Liver (tissue), 9 donors: ENCODE measurements around the gene ARPC5. TPM values are rescaled to one million over a fixed set of nuclear protein-coding genes. Genes with fewer than 3 reads are reported as not detected.

Experiments
- DNase-seq: peaks from one replicate; pipeline ENCODE4 v3.0.0-alpha.2; 2017; ENCODE audit warnings: low spot score
- H3K27ac ChIP-seq, 2 donors: one replicate each; pipeline ENCODE4 v1.7.0; 2013; ENCODE audit warnings: inconsistent platforms in 2 of 2, low read length in 2 of 2, control low read depth in 1 of 2, low read depth in 1 of 2, mild to moderate bottlenecking in 1 of 2
- H3K27me3 ChIP-seq, 4 donors: one replicate each; pipeline versions ENCODE4 v1.6.1 to v1.7.0; 2013; ENCODE audit warnings: low read length in 3 of 4, inconsistent platforms in 1 of 4, mild to moderate bottlenecking in 1 of 4, moderate library complexity in 1 of 4; ENCODE audit not compliant: control insufficient read depth in 4 of 4, insufficient read depth in 4 of 4
- H3K36me3 ChIP-seq, 4 donors: one replicate each; pipeline versions ENCODE4 v1.6.1 to v1.7.0; 2013; ENCODE audit warnings: low read length in 3 of 4, mild to moderate bottlenecking in 3 of 4, low read depth in 1 of 4, moderate library complexity in 1 of 4; ENCODE audit not compliant: control insufficient read depth in 4 of 4, insufficient read depth in 3 of 4
- H3K4me1 ChIP-seq, 4 donors: one replicate each; pipeline versions ENCODE4 v1.6.1 to v1.7.0; 2013; ENCODE audit warnings: low read length in 3 of 4, mild to moderate bottlenecking in 3 of 4, moderate library complexity in 1 of 4; ENCODE audit not compliant: control insufficient read depth in 4 of 4, insufficient read depth in 4 of 4
- H3K4me3 ChIP-seq, 3 donors: one replicate each; pipeline versions ENCODE4 v1.6.1 to v1.7.0; 2013; ENCODE audit warnings: low read length in 3 of 3, control low read depth in 1 of 3, low read depth in 1 of 3, mild to moderate bottlenecking in 1 of 3
- H3K9ac ChIP-seq, 2 donors: one replicate each; pipeline ENCODE4 v1.7.0; 2013; ENCODE audit warnings: low read length in 2 of 2, mild to moderate bottlenecking in 2 of 2, moderate library complexity in 2 of 2, control low read depth in 1 of 2, low read depth in 1 of 2
- H3K9me3 ChIP-seq, 4 donors: one replicate each; pipeline versions ENCODE4 v1.6.1 to v1.7.0; 2013; ENCODE audit warnings: low read length in 3 of 4; ENCODE audit not compliant: control insufficient read depth in 4 of 4
- EGR1 ChIP-seq, 2 donors: IDR thresholded peaks; 2 replicates each; pipeline ENCODE4 v1.6.1; 2016 to 2018; ENCODE audit warnings: antibody characterized with exemption in 2 of 2, low read depth in 2 of 2
- FOXA1 ChIP-seq: IDR thresholded peaks from 2 replicates; pipeline ENCODE4 v1.6.1; 2016; ENCODE audit warnings: antibody characterized with exemption
- FOXA2 ChIP-seq: IDR thresholded peaks from 2 replicates; pipeline ENCODE4 v1.6.1; 2016; ENCODE audit warnings: antibody characterized with exemption
- GABPA ChIP-seq, 2 donors: IDR thresholded peaks in 1 of 2; conservative IDR thresholded peaks in 1 of 2; 2 replicates each; pipeline ENCODE4 v1.6.1; 2016; ENCODE audit warnings: antibody characterized with exemption in 2 of 2, mild to moderate bottlenecking in 1 of 2, moderate library complexity in 1 of 2
- HNF4A ChIP-seq, 2 donors: conservative IDR thresholded peaks; 2 replicates each; pipeline ENCODE4 v1.6.1; 2016; ENCODE audit warnings: antibody characterized with exemption in 2 of 2, mild to moderate bottlenecking in 2 of 2
- HNF4G ChIP-seq: IDR thresholded peaks from 2 replicates; pipeline ENCODE4 v1.6.1; 2016; ENCODE audit warnings: antibody characterized with exemption
- JUND ChIP-seq, 2 donors: IDR thresholded peaks; 2 replicates each; pipeline ENCODE4 v1.6.1; 2016; ENCODE audit warnings: antibody characterized with exemption in 2 of 2
- MAX ChIP-seq: IDR thresholded peaks from 2 replicates; pipeline ENCODE4 v1.6.1; 2016; ENCODE audit warnings: antibody characterized with exemption
- NR2F2 ChIP-seq: IDR thresholded peaks from 2 replicates; pipeline ENCODE4 v1.6.1; 2016; ENCODE audit warnings: antibody characterized with exemption
- RAD21 ChIP-seq, 2 donors: IDR thresholded peaks; 2 replicates each; pipeline ENCODE4 v1.6.1; 2016; ENCODE audit warnings: antibody characterized with exemption in 2 of 2, mild to moderate bottlenecking in 2 of 2
- REST ChIP-seq: IDR thresholded peaks from 2 replicates; pipeline ENCODE4 v1.6.1; 2016; ENCODE audit warnings: antibody characterized with exemption, mild to moderate bottlenecking
- RXRA ChIP-seq, 2 donors: IDR thresholded peaks; 2 replicates each; pipeline ENCODE4 v1.6.1; 2017 to 2018; ENCODE audit warnings: antibody characterized with exemption in 2 of 2, mild to moderate bottlenecking in 1 of 2
- SP1 ChIP-seq: IDR thresholded peaks from 2 replicates; pipeline ENCODE4 v1.6.1; 2018; ENCODE audit warnings: antibody characterized with exemption, mild to moderate bottlenecking
- TAF1 ChIP-seq: conservative IDR thresholded peaks from 2 replicates; pipeline ENCODE4 v1.6.1; 2016; ENCODE audit warnings: antibody characterized with exemption, mild to moderate bottlenecking
- YY1 ChIP-seq: IDR thresholded peaks from 2 replicates; pipeline ENCODE4 v1.6.1; 2016; ENCODE audit warnings: antibody characterized with exemption, mild to moderate bottlenecking
- ZBTB33 ChIP-seq: IDR thresholded peaks from 2 replicates; pipeline ENCODE4 v1.6.1; 2016; ENCODE audit warnings: antibody characterized with exemption
- WGBS: extraction: QIAGEN DNeasy Blood & Tissue Kit; methylation state at CpG from one replicate; pipeline ENCODE4 v1.1.7; 2013; 5-methylcytosine and 5-hydroxymethylcytosine counted together
- polyA plus RNA-seq, 2 donors: library from polyadenylated mRNA; stranded (reverse) in 1 of 2; unstranded in 1 of 2; fragments of 200-250 nt in 1 of 2; fragments of >200 nt in 1 of 2; fragmentation: Nextera tagmentation in 1 of 2; extraction: Ambion mirVana in 1 of 2; gene quantifications; one replicate each; pipeline versions ENCODE4 v1.2.1 to v1.2.3, GENCODE V29; 2013 to 2015
- total RNA-seq, 2 donors: library from RNA; depleted of rRNA; stranded (reverse); fragments of >200 nt; gene quantifications; one replicate each; pipeline ENCODE4 v1.2.3, GENCODE V29; 2014
- TF ChIP-seq, protein P1 (sequence below): fragments of 150-350 bp; IDR thresholded peaks from 2 replicates; pipeline ENCODE4 v1.5.1; 2017; ENCODE audit warnings: improper control_type of control experiment, low read depth, low read length; ENCODE audit not compliant: missing input control
- TF ChIP-seq, protein P2 (sequence below): IDR thresholded peaks from 2 replicates; pipeline ENCODE4 v1.6.1; 2016; ENCODE audit warnings: antibody characterized with exemption
- donor health status: healthy.
- donor health status: healthy.
- donor health status: healthy.
- donor health status: healthy.
- donor health status: healthy.

Gene ARPC5
- total and polyA plus RNA-seq, 4 donors, result 34.9 to 67.0 (median 54.3) TPM

DNA sequence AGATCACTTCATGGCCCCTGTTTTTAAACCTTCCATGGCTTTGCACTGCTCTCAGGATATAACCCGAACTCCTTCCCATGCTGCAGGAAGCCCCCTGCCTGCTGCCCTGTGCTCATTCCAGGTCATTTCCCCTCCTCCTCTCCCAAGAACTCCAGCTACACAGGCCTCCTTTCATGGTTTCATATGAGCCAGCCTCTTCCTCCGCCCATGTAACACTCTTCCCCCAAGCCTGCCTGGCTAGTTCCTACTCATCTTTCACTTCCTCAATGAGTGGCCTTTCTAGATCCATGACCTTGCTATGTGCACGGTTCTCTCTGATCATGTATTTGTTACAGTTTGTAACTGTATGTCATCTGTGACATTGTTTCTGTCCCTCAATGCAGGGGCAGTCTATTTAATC lies 42.2 kb downstream of the ARPC5 start:
- no peaks in the 10 kb centered on the region for H3K27me3 ChIP-seq
- no peaks in the 10 kb centered on the region for H3K36me3 ChIP-seq
- no peak overlapping the region for H3K4me3 ChIP-seq
- H3K9me3 ChIP-seq, result no peaks in the 10 kb centered on the region
- peak overlapping the region in 1 of 2 donors; percentile 46 for H3K27ac ChIP-seq
- TF ChIP-seq GABPA (IDR thresholded peaks at IDR 0.05 in 1 of 2, conservative IDR thresholded peaks at IDR 0.05 in 1 of 2) (no peak), MAX (no peak), NR2F2 (no peak), EGR1 (IDR thresholded peaks at IDR 0.05; ENCODE audit: low read depth in 2 of 2) (no peak), YY1 (no peak), ZBTB33 (no peak), REST (no peak), TAF1 (no peak), SP1 (no peak), FOXA1 (no peak), RXRA (IDR thresholded peaks at IDR 0.05) (no peak), RAD21 (IDR thresholded peaks at IDR 0.05) (no peak), HNF4A (conservative IDR thresholded peaks at IDR 0.05) (no peak), FOXA2 (no peak), HNF4G (no peak)
- TF ChIP-seq, protein P1, sequence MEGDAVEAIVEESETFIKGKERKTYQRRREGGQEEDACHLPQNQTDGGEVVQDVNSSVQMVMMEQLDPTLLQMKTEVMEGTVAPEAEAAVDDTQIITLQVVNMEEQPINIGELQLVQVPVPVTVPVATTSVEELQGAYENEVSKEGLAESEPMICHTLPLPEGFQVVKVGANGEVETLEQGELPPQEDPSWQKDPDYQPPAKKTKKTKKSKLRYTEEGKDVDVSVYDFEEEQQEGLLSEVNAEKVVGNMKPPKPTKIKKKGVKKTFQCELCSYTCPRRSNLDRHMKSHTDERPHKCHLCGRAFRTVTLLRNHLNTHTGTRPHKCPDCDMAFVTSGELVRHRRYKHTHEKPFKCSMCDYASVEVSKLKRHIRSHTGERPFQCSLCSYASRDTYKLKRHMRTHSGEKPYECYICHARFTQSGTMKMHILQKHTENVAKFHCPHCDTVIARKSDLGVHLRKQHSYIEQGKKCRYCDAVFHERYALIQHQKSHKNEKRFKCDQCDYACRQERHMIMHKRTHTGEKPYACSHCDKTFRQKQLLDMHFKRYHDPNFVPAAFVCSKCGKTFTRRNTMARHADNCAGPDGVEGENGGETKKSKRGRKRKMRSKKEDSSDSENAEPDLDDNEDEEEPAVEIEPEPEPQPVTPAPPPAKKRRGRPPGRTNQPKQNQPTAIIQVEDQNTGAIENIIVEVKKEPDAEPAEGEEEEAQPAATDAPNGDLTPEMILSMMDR, result no peak
- TF ChIP-seq, protein P2, sequence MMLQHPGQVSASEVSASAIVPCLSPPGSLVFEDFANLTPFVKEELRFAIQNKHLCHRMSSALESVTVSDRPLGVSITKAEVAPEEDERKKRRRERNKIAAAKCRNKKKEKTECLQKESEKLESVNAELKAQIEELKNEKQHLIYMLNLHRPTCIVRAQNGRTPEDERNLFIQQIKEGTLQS, result no peak
- H3K9ac ChIP-seq, result no peak overlapping the region
- 77% methylated on average over 3 of the region's 3 CpGs for WGBS
- peaks cover 0 to 3% (median 0%) of the 10 kb centered on the region in 4 donors for H3K4me1 ChIP-seq
- DNase-seq, result no peak

DNA sequence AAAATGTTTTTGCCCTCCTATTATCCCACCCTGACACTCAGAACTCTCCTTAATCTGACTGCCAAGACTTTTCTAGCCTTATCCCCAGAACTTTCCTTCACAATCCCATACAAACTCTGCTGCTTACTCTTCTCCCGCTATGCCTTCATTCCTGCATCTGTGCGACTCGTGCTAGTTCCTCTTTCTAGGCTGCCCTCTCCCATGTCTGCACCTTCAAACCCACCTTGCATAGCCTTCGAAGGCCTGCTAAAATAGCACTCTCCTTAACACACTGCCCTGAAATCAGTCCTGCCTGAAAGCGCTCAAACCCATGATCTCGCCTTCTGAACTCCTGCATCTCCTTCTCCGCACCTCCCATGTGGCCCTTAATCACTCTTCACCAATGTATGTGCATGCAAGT lies 42.9 kb downstream of the ARPC5 start:
- peaks cover 0 to 3% (median 0%) of the 10 kb centered on the region in 4 donors for H3K4me1 ChIP-seq
- H3K9ac ChIP-seq, result no peak overlapping the region
- 93% methylated on average over 7 of the region's 7 CpGs for WGBS
- TF ChIP-seq RAD21 (IDR thresholded peaks at IDR 0.05) (no peak), RXRA (IDR thresholded peaks at IDR 0.05) (no peak), FOXA2 (no peak), EGR1 (IDR thresholded peaks at IDR 0.05; ENCODE audit: low read depth in 2 of 2) (no peak), SP1 (no peak), YY1 (no peak), FOXA1 (no peak), JUND (IDR thresholded peaks at IDR 0.05) (no peak), HNF4G (no peak), NR2F2 (no peak)
- TF ChIP-seq, protein P1, result no peak
- TF ChIP-seq, protein P2, result no peak
- no peaks in the 10 kb centered on the region for H3K9me3 ChIP-seq
- no peak overlapping the region for H3K4me3 ChIP-seq
- DNase-seq, result no peak
- H3K27ac ChIP-seq, result peak overlapping the region in 1 of 2 donors; percentile 46
- H3K27me3 ChIP-seq, result no peaks in the 10 kb centered on the region
- H3K36me3 ChIP-seq, result no peaks in the 10 kb centered on the region
